Vagina (tissue), 2 donors: Measurements from ENCODE around the gene ARFGEF3. TPM values are rescaled to one million over a fixed set of nuclear protein-coding genes. Genes with fewer than 3 reads are reported as not detected.

ENCODE experiments used
- DNase-seq, 2 donors: peaks; one replicate each; pipeline ENCODE4 v3.0.0-alpha.2; 2017; ENCODE audit errors: extremely low spot score in 2 of 2
- H3K27ac ChIP-seq: fragments of 200-600 bp; sonication (generic); one replicate; pipeline ENCODE4 v1.5.1; 2019
- H3K27me3 ChIP-seq: fragments of 200-600 bp; sonication (generic); one replicate; pipeline ENCODE4 v1.5.1; 2019
- H3K36me3 ChIP-seq, 2 donors: fragments of 200-600 bp; sonication (generic); one replicate each; pipeline ENCODE4 v1.5.1; 2017 to 2019
- H3K4me1 ChIP-seq: fragments of 200-600 bp; sonication (generic); one replicate; pipeline ENCODE4 v1.5.1; 2019
- H3K4me3 ChIP-seq, 2 donors: fragments of 200-600 bp; sonication (generic); 1 replicate in 1 of 2; 2 replicates in 1 of 2; pipeline ENCODE4 v1.5.1; 2016 to 2019
- H3K9me3 ChIP-seq: fragments of 200-600 bp; sonication (generic); one replicate; pipeline ENCODE4 v1.5.1; 2019
- POLR2A ChIP-seq, 2 donors: fragments of 450-650 bp; IDR thresholded peaks; one replicate each; pipeline ENCODE4 v1.6.1; 2017; ENCODE audit warnings: antibody characterized with exemption in 2 of 2, mild to moderate bottlenecking in 2 of 2, moderate library complexity in 2 of 2
- POLR2AphosphoS5 ChIP-seq, 2 donors: sonication (generic); formaldehyde crosslinking; IDR thresholded peaks; one replicate each; pipeline ENCODE4 v1.9.0; 2017; ENCODE audit warnings: antibody characterized with exemption in 2 of 2, mild to moderate bottlenecking in 2 of 2, low read depth in 1 of 2; ENCODE audit not compliant: insufficient read depth in 1 of 2
- intact Hi-C: fragments of 100-400 bp; cut with DNase I; formaldehyde crosslinking; loops from one replicate; pipeline ENCODE4 v1.15.1; 2023
- total RNA-seq: library from RNA; depleted of rRNA; stranded (reverse); fragments of >200 nt; gene quantifications from one replicate; pipeline ENCODE4 v1.2.3, GENCODE V29; 2016
- TF ChIP-seq, protein P1 (sequence below), 3 experiments: fragments of 450-650 bp in 2 of 3; fragments of 200-600 bp in 1 of 3; sonication (generic) in 1 of 3; IDR thresholded peaks; one replicate each; pipeline ENCODE4 v1.5.1; 2017 to 2019; ENCODE audit warnings: antibody characterized with exemption in 3 of 3, mild to moderate bottlenecking in 2 of 3, moderate library complexity in 2 of 3

The ARFGEF3 gene
- total RNA-seq, 1 donor from 2014 or later: 2.2 TPM

DNA sequence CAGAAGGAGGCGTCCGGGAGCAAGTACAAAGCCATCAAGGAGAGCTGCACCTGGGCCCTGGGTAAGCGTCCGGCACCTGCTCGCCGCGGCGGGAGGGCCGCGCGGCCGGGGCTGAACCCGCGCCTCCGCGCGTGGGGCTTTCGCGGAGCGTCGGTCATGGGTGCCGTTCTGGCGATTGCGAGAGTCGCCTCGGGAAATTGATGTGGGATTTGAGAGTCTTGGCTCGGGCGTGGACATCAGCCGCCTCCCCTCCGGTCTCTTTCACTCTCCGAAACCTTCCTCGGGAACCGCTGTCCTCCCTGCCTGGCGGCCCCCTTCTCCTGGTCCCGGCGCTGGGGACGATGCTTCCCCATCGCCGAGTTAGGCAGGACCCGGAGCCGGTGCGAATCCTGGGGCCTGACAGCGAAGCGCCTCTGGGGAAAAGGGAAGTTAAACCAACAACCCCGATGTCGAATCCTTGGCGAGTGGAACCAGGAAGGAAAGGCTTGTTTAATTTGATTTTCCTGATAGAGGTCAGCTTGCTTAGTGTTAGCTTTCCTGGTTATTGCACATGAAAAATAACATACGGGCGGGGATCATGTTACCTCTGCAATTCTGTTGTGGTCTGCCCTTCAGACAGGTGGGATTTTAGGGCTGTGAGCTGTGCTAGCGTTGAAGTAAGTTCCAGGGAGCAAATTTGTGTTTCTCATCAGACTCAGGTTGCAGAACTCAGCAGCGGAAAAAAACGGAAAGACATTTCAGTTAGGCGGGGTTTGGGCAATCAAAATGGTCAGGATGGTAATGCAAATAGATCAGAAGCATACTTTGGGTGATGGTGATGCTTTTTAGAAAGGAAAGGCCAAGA lies 594 bp downstream of the ARFGEF3 start:
- Histone ChIP-seq H3K36me3 (no peaks in the 10 kb centered on the region), H3K27me3 (no peaks in the 10 kb centered on the region), H3K9me3 (no peaks in the 10 kb centered on the region), H3K4me1 (peaks cover 20% of the 10 kb centered on the region), H3K4me3 (peak overlapping the region; percentile 50 to 61), H3K27ac (no peak overlapping the region)
- intact Hi-C loops: no loop called here
- TF ChIP-seq, protein P1, sequence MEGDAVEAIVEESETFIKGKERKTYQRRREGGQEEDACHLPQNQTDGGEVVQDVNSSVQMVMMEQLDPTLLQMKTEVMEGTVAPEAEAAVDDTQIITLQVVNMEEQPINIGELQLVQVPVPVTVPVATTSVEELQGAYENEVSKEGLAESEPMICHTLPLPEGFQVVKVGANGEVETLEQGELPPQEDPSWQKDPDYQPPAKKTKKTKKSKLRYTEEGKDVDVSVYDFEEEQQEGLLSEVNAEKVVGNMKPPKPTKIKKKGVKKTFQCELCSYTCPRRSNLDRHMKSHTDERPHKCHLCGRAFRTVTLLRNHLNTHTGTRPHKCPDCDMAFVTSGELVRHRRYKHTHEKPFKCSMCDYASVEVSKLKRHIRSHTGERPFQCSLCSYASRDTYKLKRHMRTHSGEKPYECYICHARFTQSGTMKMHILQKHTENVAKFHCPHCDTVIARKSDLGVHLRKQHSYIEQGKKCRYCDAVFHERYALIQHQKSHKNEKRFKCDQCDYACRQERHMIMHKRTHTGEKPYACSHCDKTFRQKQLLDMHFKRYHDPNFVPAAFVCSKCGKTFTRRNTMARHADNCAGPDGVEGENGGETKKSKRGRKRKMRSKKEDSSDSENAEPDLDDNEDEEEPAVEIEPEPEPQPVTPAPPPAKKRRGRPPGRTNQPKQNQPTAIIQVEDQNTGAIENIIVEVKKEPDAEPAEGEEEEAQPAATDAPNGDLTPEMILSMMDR (IDR thresholded peaks at IDR 0.05): no peak
- TF ChIP-seq POLR2A (IDR thresholded peaks at IDR 0.05) (no peak), POLR2AphosphoS5 (IDR thresholded peaks at IDR 0.05; ENCODE audit: insufficient read depth in 1 of 2, low read depth in 1 of 2) (no peak)
- no peak for DNase-seq

DNA sequence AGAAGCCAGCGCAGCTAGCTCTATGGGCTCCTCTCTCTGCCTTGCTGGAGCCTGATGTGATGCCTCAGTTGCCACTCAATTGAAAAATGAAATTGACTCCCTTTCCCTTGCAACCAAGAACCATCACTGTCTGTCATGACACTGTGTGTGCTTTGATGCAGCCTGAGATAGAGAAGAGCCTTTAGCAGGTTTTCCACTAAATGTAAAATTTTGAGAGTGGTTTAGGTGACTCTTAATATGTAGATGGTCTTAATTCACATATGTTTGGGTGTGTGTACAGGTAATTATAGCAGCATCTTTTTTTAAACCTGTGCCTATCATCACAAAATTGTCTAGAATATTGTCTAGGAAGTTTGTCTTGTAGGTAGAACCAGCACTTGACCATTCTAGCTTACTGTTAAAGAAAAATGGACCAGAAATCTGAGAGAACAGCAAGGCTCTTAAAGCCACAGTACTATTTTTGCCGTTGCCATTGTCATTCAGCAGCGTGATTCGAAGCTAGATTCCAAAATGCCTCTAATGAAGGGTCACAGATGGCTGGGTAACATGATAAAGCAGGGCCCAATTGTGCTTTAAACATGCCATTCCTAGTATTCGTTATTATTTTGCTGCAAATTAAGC lies 1.3 kb downstream of the ARFGEF3 start:
- no peaks in the 10 kb centered on the region for H3K36me3 ChIP-seq
- peaks cover 20% of the 10 kb centered on the region for H3K4me1 ChIP-seq
- no peak for TF ChIP-seq POLR2AphosphoS5 (IDR thresholded peaks at IDR 0.05; ENCODE audit: insufficient read depth in 1 of 2, low read depth in 1 of 2)
- TF ChIP-seq POLR2A (IDR thresholded peaks at IDR 0.05): no peak
- TF ChIP-seq, protein P1 (IDR thresholded peaks at IDR 0.05): no peak
- intact Hi-C loops: no loop called here
- H3K27me3 ChIP-seq: no peaks in the 10 kb centered on the region
- peak overlapping the region in 1 of 2 donors; percentile 50 for H3K4me3 ChIP-seq
- no peak overlapping the region for H3K27ac ChIP-seq
- DNase-seq: no peak
- H3K9me3 ChIP-seq: no peaks in the 10 kb centered on the region

DNA sequence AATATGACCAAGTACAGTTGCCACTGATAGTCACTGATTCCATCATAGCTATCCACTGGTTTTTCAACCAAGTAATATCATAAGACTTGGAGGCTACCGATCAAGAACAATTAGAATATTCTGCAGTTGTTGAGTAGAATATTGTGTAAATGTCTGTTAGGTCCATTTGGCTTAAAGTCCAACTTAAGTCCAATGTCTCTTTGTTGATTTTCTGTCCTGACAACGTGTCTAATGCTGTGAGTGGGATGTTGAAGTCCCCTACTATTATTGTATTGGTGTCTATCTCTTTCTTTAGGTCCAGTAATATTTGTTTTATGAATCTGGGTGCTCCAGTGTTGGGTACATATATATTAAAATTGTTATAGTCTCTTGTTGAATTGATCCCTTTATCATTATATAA lies 13.9 kb downstream of the ARFGEF3 start:
- Histone ChIP-seq H3K36me3 (no peaks in the 10 kb centered on the region), H3K4me1 (no peaks in the 10 kb centered on the region), H3K9me3 (no peaks in the 10 kb centered on the region), H3K4me3 (no peak overlapping the region), H3K27me3 (no peaks in the 10 kb centered on the region), H3K27ac (no peak overlapping the region)
- no peak for DNase-seq
- intact Hi-C loops: no loop called here
- TF ChIP-seq, protein P1 (IDR thresholded peaks at IDR 0.05): no peak

DNA sequence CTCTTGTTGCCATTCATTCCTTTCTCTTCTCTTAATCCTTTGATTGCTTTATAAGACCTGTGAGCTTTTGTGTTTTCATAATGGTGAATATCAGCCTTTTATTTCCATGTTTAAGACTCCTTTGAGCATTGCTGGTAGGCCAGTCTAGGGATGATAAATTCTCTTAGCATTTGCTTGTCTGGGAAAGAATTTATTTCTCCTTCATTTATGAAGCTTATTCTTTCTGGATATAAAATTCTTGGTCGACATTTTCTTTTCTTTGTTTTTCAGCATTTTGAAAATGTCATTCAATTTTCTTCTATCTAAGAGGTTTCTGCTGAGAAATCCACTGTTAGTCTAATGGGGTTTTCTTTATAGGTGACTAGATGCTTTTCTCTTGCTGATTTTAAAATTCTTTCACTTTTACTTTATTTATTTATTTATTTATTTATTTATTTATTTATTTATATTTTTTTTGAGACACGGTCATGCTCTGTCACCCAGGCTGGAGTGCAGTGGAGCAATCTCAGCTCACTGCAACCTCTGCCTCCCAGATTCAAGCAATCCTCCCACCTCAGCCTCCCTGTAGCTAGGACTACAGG lies 15.0 kb downstream of the ARFGEF3 start:
- TF ChIP-seq POLR2AphosphoS5 (IDR thresholded peaks at IDR 0.05; ENCODE audit: insufficient read depth in 1 of 2, low read depth in 1 of 2) (no peak), POLR2A (IDR thresholded peaks at IDR 0.05) (no peak)
- TF ChIP-seq, protein P1 (IDR thresholded peaks at IDR 0.05): no peak
- Histone ChIP-seq H3K36me3 (no peaks in the 10 kb centered on the region), H3K27ac (no peak overlapping the region), H3K27me3 (no peaks in the 10 kb centered on the region), H3K4me3 (no peak overlapping the region), H3K9me3 (no peaks in the 10 kb centered on the region), H3K4me1 (no peaks in the 10 kb centered on the region)
- no peak for DNase-seq
- intact Hi-C loops: no loop called here
